Prostate gland (tissue), 2 donors: ENCODE measurements around the gene SLC7A14. TPM values are rescaled to one million over a fixed set of nuclear protein-coding genes. Genes with fewer than 3 reads are reported as not detected.

Experiments
- DNase-seq: peaks from one replicate; pipeline ENCODE4 v3.0.0-alpha.2; 2019; ENCODE audit warnings: low spot score
- H3K27ac ChIP-seq, 2 donors: fragments of 200-600 bp; sonication (generic); 2 replicates each; pipeline ENCODE4 v1.5.1; 2017 to 2019
- H3K27me3 ChIP-seq: fragments of 200-600 bp; sonication (generic); replicated peaks from 2 replicates; pipeline ENCODE4 v1.5.1; 2019; ENCODE audit not compliant: insufficient read depth
- H3K36me3 ChIP-seq, 2 donors: fragments of 200-600 bp; sonication (generic); 1 replicate in 1 of 2; 2 replicates in 1 of 2; pipeline versions ENCODE4 v1.5.1 to v1.8.1; 2017 to 2019
- H3K4me1 ChIP-seq: fragments of 200-600 bp; sonication (generic); replicated peaks from 2 replicates; pipeline ENCODE4 v1.5.1; 2019
- H3K4me3 ChIP-seq, 2 donors: fragments of 200-600 bp; sonication (generic); 2 replicates each; pipeline ENCODE4 v1.5.1; 2017 to 2019
- H3K9me3 ChIP-seq: fragments of 200-600 bp; sonication (generic); 2 replicates; pipeline ENCODE4 v1.5.1; 2017
- POLR2A ChIP-seq: fragments of 450-650 bp; IDR thresholded peaks from one replicate; pipeline ENCODE4 v1.6.1; 2016; ENCODE audit warnings: antibody characterized with exemption, mild to moderate bottlenecking
- POLR2AphosphoS5 ChIP-seq: sonication (generic); formaldehyde crosslinking; IDR thresholded peaks from one replicate; pipeline ENCODE4 v1.6.1; 2017; ENCODE audit warnings: antibody characterized with exemption
- WGBS: methylation state at CpG from one replicate; pipeline ENCODE4 v1.1.5; 2018; 5-methylcytosine and 5-hydroxymethylcytosine counted together
- intact Hi-C: fragments of 100-400 bp; cut with DNase I; formaldehyde crosslinking; loops from one replicate; pipeline ENCODE4 v1.14.2; 2022
- total RNA-seq, 2 donors: library from RNA; depleted of rRNA; stranded (reverse); fragments of >200 nt; gene quantifications; one replicate each; pipeline ENCODE4 v1.1.0, GENCODE V29; 2016
- TF ChIP-seq, protein P1 (sequence below), 4 experiments: fragments of 200-600 bp in 2 of 4; fragments of 450-650 bp in 2 of 4; sonication (generic) in 2 of 4; IDR thresholded peaks; 1 replicate in 3 of 4; 2 replicates in 1 of 4; pipeline ENCODE4 v1.5.1; 2016 to 2019; ENCODE audit warnings: antibody characterized with exemption in 4 of 4, mild to moderate bottlenecking in 2 of 4, moderate library complexity in 2 of 4

SLC7A14 gene
- total RNA-seq, 2 donors from 2014 or later, result 0.05 to 0.11 TPM

DNA sequence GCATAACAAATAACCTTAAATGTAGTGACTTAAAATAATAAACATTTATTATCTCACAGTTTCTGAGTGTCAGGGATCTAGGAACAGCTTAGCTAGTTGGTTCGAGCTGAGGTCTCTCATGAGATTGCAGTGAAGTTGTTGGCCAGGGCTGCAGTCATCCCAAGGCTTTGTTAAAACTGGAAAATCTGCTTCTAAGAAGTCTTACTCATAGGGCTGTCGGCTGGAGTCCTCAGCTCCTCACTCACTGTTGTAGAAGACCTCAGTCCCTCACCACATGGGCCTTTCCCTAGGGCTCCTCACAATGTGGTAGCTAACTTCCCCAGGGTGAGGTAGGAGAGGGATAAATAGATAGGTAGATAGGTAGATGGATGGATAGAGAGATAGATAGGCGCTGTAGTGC lies 20.8 kb upstream of the SLC7A14 start:
- no peak for DNase-seq
- 71% methylated on average over 3 of the region's 3 CpGs for WGBS
- Histone ChIP-seq H3K4me3 (no peak overlapping the region), H3K9me3 (no peaks in the 10 kb centered on the region), H3K27ac (no peak overlapping the region), H3K4me1 (no peaks in the 10 kb centered on the region), H3K27me3 (no peaks in the 10 kb centered on the region), H3K36me3 (no peaks in the 10 kb centered on the region)
- TF ChIP-seq POLR2AphosphoS5, result no peak
- TF ChIP-seq, protein P1, sequence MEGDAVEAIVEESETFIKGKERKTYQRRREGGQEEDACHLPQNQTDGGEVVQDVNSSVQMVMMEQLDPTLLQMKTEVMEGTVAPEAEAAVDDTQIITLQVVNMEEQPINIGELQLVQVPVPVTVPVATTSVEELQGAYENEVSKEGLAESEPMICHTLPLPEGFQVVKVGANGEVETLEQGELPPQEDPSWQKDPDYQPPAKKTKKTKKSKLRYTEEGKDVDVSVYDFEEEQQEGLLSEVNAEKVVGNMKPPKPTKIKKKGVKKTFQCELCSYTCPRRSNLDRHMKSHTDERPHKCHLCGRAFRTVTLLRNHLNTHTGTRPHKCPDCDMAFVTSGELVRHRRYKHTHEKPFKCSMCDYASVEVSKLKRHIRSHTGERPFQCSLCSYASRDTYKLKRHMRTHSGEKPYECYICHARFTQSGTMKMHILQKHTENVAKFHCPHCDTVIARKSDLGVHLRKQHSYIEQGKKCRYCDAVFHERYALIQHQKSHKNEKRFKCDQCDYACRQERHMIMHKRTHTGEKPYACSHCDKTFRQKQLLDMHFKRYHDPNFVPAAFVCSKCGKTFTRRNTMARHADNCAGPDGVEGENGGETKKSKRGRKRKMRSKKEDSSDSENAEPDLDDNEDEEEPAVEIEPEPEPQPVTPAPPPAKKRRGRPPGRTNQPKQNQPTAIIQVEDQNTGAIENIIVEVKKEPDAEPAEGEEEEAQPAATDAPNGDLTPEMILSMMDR (IDR thresholded peaks at IDR 0.05), result no peak
- no peak for TF ChIP-seq POLR2A
- intact Hi-C loops, result no loop called here

DNA sequence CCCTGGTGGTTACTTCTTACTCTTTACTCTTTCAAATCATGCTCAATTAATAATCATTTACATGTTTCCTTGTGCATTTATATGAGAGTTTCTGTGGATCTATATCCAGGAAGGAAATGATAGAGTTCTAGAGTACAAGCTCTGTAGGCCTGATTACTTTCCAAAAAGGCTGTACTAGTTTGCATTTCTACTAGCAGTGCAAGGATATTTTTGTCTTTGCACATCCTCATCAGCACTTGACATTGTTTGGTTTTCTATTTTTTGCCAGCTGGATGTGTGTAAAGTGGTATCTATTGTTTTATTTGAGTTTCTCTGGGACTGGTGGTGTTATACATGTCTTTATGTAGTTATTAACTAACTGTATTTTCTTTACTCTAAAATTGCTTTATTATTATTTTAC lies 19.6 kb upstream of the SLC7A14 start:
- H3K27me3 ChIP-seq, result no peaks in the 10 kb centered on the region
- H3K4me1 ChIP-seq, result no peaks in the 10 kb centered on the region
- H3K4me3 ChIP-seq, result no peak overlapping the region
- H3K9me3 ChIP-seq, result no peaks in the 10 kb centered on the region
- DNase-seq, result no peak
- intact Hi-C loops, result no loop called here
- no peaks in the 10 kb centered on the region for H3K36me3 ChIP-seq
- no peak overlapping the region for H3K27ac ChIP-seq
- no peak for TF ChIP-seq POLR2A
- TF ChIP-seq POLR2AphosphoS5, result no peak
- TF ChIP-seq, protein P1 (IDR thresholded peaks at IDR 0.05), result no peak

DNA sequence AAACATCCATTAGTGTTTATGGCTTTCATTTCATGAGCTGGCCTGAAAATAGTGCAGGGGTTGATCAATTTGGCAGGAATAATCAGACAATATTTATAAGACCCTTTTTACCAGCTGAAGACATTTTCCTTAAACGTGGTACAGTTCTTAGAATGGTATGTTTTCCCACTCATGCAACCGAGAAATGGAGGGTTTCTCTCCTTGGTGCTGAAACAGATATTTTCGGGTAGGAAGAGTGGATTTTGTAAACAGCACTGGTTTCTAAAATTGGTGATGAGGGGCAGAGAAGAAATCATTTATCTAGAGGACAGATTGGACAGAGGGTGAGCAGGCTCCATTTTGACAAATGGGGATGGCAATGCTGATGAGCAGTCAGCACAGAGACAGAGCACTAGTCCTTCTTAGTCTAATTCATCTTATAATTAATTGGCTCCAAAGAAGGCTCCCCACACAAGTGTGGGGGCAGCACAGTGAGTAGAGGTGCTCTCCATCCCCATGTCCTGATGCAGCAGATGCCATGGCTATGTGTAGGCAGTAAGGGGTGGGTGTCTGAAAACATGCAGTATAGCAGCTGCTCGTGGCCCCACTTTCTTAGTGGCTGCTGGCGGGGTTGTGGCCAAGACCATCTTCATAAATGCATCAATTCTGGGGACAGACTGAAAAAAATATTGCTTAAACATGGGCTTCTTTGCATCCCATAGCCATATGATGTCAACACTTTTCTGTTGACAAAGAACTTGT lies 18.1 kb upstream of the SLC7A14 start:
- Histone ChIP-seq H3K27ac (no peak overlapping the region), H3K4me1 (no peaks in the 10 kb centered on the region), H3K27me3 (no peaks in the 10 kb centered on the region), H3K4me3 (no peak overlapping the region), H3K36me3 (no peaks in the 10 kb centered on the region), H3K9me3 (no peaks in the 10 kb centered on the region)
- WGBS, result 42% methylated on average over 5 of the region's 5 CpGs
- TF ChIP-seq POLR2A, result no peak
- intact Hi-C loops, result no loop called here
- no peak for DNase-seq

DNA sequence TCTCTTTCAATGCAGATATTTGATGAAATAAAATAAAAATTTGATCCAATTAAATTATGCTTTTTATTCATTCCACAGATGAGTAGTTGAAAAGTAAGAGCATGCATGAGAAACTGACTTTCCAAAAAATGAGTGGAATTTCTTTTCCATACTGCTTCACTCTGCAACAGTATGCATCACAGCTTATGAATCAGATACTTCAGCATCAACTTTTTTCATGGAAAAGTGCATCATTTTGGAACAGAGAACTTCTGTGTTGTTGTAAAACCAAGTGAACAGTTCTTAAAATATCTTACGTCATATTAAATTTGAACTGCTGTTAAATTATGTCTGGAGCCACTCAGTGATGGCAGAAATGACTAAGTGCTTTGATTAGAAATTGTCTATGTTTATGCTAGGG lies 16.7 kb upstream of the SLC7A14 start:
- Histone ChIP-seq H3K4me3 (no peak overlapping the region), H3K27me3 (no peaks in the 10 kb centered on the region), H3K4me1 (no peaks in the 10 kb centered on the region), H3K9me3 (no peaks in the 10 kb centered on the region), H3K27ac (no peak overlapping the region), H3K36me3 (no peaks in the 10 kb centered on the region)
- WGBS, result 77% methylated on average over 1 of the region's 1 CpG
- DNase-seq, result no peak
- TF ChIP-seq POLR2AphosphoS5, result no peak
- TF ChIP-seq POLR2A, result no peak
- TF ChIP-seq, protein P1 (IDR thresholded peaks at IDR 0.05), result no peak
- intact Hi-C loops, result no loop called here

DNA sequence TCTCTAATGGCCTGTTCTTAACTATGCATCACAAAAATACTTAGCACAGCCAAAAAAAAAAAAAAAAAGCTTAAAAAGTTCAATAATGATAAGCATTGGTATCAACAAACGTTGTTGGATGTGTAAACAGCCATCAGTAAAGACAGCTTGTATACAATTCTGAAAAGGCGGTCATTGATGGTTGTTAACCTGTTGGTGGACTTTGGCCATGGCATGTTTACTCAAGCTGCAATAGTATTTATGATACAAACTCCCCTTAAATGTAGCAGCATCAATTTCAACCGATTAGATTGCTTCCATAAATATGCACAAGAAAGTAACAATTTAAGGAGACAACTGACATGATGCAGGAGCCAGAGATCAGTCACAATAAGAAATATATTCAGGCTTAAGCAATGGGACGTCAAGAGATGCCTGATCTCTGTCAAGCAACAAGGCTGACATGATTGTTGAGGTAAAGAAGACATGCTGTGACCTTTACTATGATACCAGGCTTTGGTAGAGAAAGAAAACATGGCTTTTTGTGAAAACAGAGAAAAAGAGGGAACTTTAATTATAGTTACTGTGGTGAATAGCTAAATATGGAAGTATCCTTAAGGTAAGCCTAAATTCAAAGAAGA lies 14.2 kb upstream of the SLC7A14 start:
- TF ChIP-seq POLR2A, result no peak
- TF ChIP-seq, protein P1 (IDR thresholded peaks at IDR 0.05), result no peak
- no peak for TF ChIP-seq POLR2AphosphoS5
- H3K4me1 ChIP-seq, result no peaks in the 10 kb centered on the region
- no peaks in the 10 kb centered on the region for H3K27me3 ChIP-seq
- no peak for DNase-seq
- no peaks in the 10 kb centered on the region for H3K9me3 ChIP-seq
- H3K36me3 ChIP-seq, result no peaks in the 10 kb centered on the region
- no peak overlapping the region for H3K4me3 ChIP-seq
- WGBS, result 57% methylated on average over 4 of the region's 4 CpGs
- intact Hi-C loops, result no loop called here
- H3K27ac ChIP-seq, result no peak overlapping the region
